Activated naive CD8-positive, alpha-beta T cell treated with anti-CD3 and anti-CD28 coated beads, Interleukin-2, amount 50 U/mL, for 24 hours (primary cell): ENCODE measurements around the gene RREB1.
A peak's percentile ranks its signal among the peaks of the same experiment; 100 is the strongest.
"Not testable (repeated sequence)": the region's sequence is repeated elsewhere in the genome, so short reads cannot be mapped to it uniquely, and the experiment has no call there.

ENCODE experiments used
- ATAC-seq: fragments of 150-1000 bp; cut with Tn5 transposase; one replicate; pipeline ENCODE4 v1.10.0; 2021
- DNase-seq: peaks from one replicate; pipeline ENCODE4 v3.0.0; 2021
- H3K27ac Mint-ChIP-seq: one replicate; pipeline ENCODE4 v1.8.0; 2021; ENCODE audit warnings: mild to moderate bottlenecking, mixed read lengths
- H3K27me3 Mint-ChIP-seq: one replicate; pipeline ENCODE4 v1.8.0; 2021; ENCODE audit warnings: mixed read lengths
- H3K36me3 Mint-ChIP-seq: one replicate; pipeline ENCODE4 v1.8.0; 2021; ENCODE audit warnings: low read depth, mixed read lengths
- H3K4me1 Mint-ChIP-seq: one replicate; pipeline ENCODE4 v1.8.0; 2021; ENCODE audit warnings: mixed read lengths
- H3K4me3 Mint-ChIP-seq: one replicate; pipeline ENCODE4 v1.8.0; 2021; ENCODE audit warnings: mild to moderate bottlenecking, moderate library complexity, mixed read lengths
- H3K9me3 Mint-ChIP-seq: one replicate; pipeline ENCODE4 v1.8.0; 2021; ENCODE audit warnings: mixed read lengths

The RREB1 gene

GRCh38 chr6:7257521-7258230, 149.9 kb downstream of the RREB1 start:
- Mint-ChIP-seq H3K9me3 (no peaks in the 10 kb centered on the region), H3K36me3 (peaks cover 3% of the 10 kb centered on the region), H3K4me1 (peaks cover 19% of the 10 kb centered on the region), H3K4me3 (no peak overlapping the region), H3K27ac (no peak overlapping the region), H3K27me3 (peaks cover 28% of the 10 kb centered on the region)
- no peak for ATAC-seq
- no peak for DNase-seq

- Mint-ChIP-seq H3K36me3 (peaks cover 3% of the 10 kb centered on the region), H3K27me3 (peaks cover 28% of the 10 kb centered on the region), H3K27ac (no peak overlapping the region), H3K9me3 (no peaks in the 10 kb centered on the region), H3K4me3 (no peak overlapping the region), H3K4me1 (peaks cover 19% of the 10 kb centered on the region)
- ATAC-seq (no peak), DNase-seq (no peak)
These were observed 150.5 kb downstream of the RREB1 start for GRCh38 chr6:7258231-7258763.

- Mint-ChIP-seq H3K27ac (peak overlapping the region; percentile 26), H3K27me3 (peaks cover 28% of the 10 kb centered on the region), H3K4me3 (peak overlapping the region; percentile 76), H3K9me3 (no peaks in the 10 kb centered on the region), H3K4me1 (peaks cover 19% of the 10 kb centered on the region), H3K36me3 (peaks cover 3% of the 10 kb centered on the region)
- ATAC-seq, result no peak
- DNase-seq, result no peak
These were observed 152.7 kb downstream of the RREB1 start for GRCh38 chr6:7260291-7261031.

- DNase-seq, result peak; percentile 64
- Mint-ChIP-seq H3K36me3 (no peaks in the 10 kb centered on the region), H3K27ac (peak overlapping the region; percentile 26), H3K9me3 (no peaks in the 10 kb centered on the region), H3K4me3 (peak overlapping the region; percentile 76), H3K4me1 (peaks cover 19% of the 10 kb centered on the region), H3K27me3 (peaks cover 28% of the 10 kb centered on the region)
- ATAC-seq, result peak; percentile 96
These were observed 153.5 kb downstream of the RREB1 start for GRCh38 chr6:7261032-7261841.

GRCh38 chr6:7261852-7262461, 154.2 kb downstream of the RREB1 start:
- ATAC-seq (no peak), DNase-seq (no peak)
- Mint-ChIP-seq H3K27ac (peak overlapping the region; percentile 27), H3K27me3 (peaks cover 28% of the 10 kb centered on the region), H3K4me1 (peaks cover 19% of the 10 kb centered on the region), H3K36me3 (no peaks in the 10 kb centered on the region), H3K9me3 (no peaks in the 10 kb centered on the region), H3K4me3 (peak overlapping the region; percentile 76)

- no peaks in the 10 kb centered on the region for H3K9me3 Mint-ChIP-seq
- DNase-seq (no peak), ATAC-seq (no peak)
- H3K27me3 Mint-ChIP-seq, result peaks cover 28% of the 10 kb centered on the region
- no peak overlapping the region for H3K27ac Mint-ChIP-seq
- no peak overlapping the region for H3K4me3 Mint-ChIP-seq
- peaks cover 19% of the 10 kb centered on the region for H3K4me1 Mint-ChIP-seq
- no peaks in the 10 kb centered on the region for H3K36me3 Mint-ChIP-seq
These were observed 155.2 kb downstream of the RREB1 start for GRCh38 chr6:7262746-7263518.

- not testable (repeated sequence) for DNase-seq, H3K27ac Mint-ChIP-seq, H3K36me3 Mint-ChIP-seq, H3K9me3 Mint-ChIP-seq, H3K4me3 Mint-ChIP-seq, ATAC-seq
- Mint-ChIP-seq H3K27me3 (peaks cover 28% of the 10 kb centered on the region), H3K4me1 (peaks cover 19% of the 10 kb centered on the region)
These were observed 155.7 kb downstream of the RREB1 start for GRCh38 chr6:7263519-7263805.

- ATAC-seq, result no peak
- Mint-ChIP-seq H3K27ac (no peak overlapping the region), H3K4me3 (no peak overlapping the region), H3K4me1 (peaks cover 19% of the 10 kb centered on the region), H3K27me3 (peaks cover 28% of the 10 kb centered on the region), H3K9me3 (no peaks in the 10 kb centered on the region), H3K36me3 (no peaks in the 10 kb centered on the region)
- DNase-seq, result no peak
These were observed 156.3 kb downstream of the RREB1 start for GRCh38 chr6:7264041-7264440.

GRCh38 chr6:7264686-7265384, 157.1 kb downstream of the RREB1 start:
- no peaks in the 10 kb centered on the region for H3K36me3 Mint-ChIP-seq
- ATAC-seq, result no peak
- H3K9me3 Mint-ChIP-seq, result no peaks in the 10 kb centered on the region
- no peak for DNase-seq
- peaks cover 20% of the 10 kb centered on the region for H3K27me3 Mint-ChIP-seq
- H3K27ac Mint-ChIP-seq, result no peak overlapping the region
- H3K4me1 Mint-ChIP-seq, result peaks cover 19% of the 10 kb centered on the region
- no peak overlapping the region for H3K4me3 Mint-ChIP-seq

- peaks cover 18% of the 10 kb centered on the region for H3K4me1 Mint-ChIP-seq
- peaks cover 18% of the 10 kb centered on the region for H3K27me3 Mint-ChIP-seq
- H3K4me3 Mint-ChIP-seq, DNase-seq, H3K27ac Mint-ChIP-seq, H3K9me3 Mint-ChIP-seq, ATAC-seq, H3K36me3 Mint-ChIP-seq: not testable (repeated sequence)
These were observed 157.6 kb downstream of the RREB1 start for GRCh38 chr6:7265385-7265726.

GRCh38 chr6:7267071-7267465, 159.3 kb downstream of the RREB1 start:
- ATAC-seq (no peak), DNase-seq (no peak)
- Mint-ChIP-seq H3K27ac (no peak overlapping the region), H3K4me3 (no peak overlapping the region), H3K4me1 (peaks cover 4% of the 10 kb centered on the region), H3K27me3 (peaks cover 5% of the 10 kb centered on the region), H3K36me3 (no peaks in the 10 kb centered on the region), H3K9me3 (no peaks in the 10 kb centered on the region)

- Mint-ChIP-seq H3K9me3 (no peaks in the 10 kb centered on the region), H3K4me1 (no peaks in the 10 kb centered on the region), H3K27ac (no peak overlapping the region), H3K36me3 (no peaks in the 10 kb centered on the region), H3K27me3 (no peaks in the 10 kb centered on the region), H3K4me3 (no peak overlapping the region)
- no peak for DNase-seq
- peak; percentile 41 for ATAC-seq
These were observed 159.8 kb downstream of the RREB1 start for GRCh38 chr6:7267466-7268091.

GRCh38 chr6:7268362-7268761, 160.6 kb downstream of the RREB1 start:
- Mint-ChIP-seq H3K4me1 (no peaks in the 10 kb centered on the region), H3K27ac (no peak overlapping the region), H3K9me3 (no peaks in the 10 kb centered on the region), H3K4me3 (no peak overlapping the region), H3K36me3 (no peaks in the 10 kb centered on the region), H3K27me3 (no peaks in the 10 kb centered on the region)
- no peak for DNase-seq
- ATAC-seq, result no peak
